HG02840 (cell line): ENCODE measurements around the gene ADORA2B.
"Not testable (repeated sequence)": the region's sequence is repeated elsewhere in the genome, so short reads cannot be mapped to it uniquely, and the experiment has no call there.

ENCODE experiments used
- ATAC-seq: cut with Tn5 transposase; IDR thresholded peaks from one replicate; pipeline ENCODE4 v1.9.1; 2021; ENCODE audit warnings: mild to moderate bottlenecking, moderate library complexity, moderate number of reproducible peaks; ENCODE audit not compliant: unreplicated experiment, low FRiP score

The ADORA2B gene

GRCh38 chr17:15944759-15945526, at the start of gene ADORA2B:
ADORA2B (plus strand) TSS chr17:15945130; CDS start chr17:15945249, 119 bp downstream.
- no peak for ATAC-seq

- ATAC-seq = no peak
These were observed 48.7 kb upstream of the ADORA2B start for GRCh38 chr17:15896277-15896676.

- no peak for ATAC-seq
These were observed 48.1 kb upstream of the ADORA2B start for GRCh38 chr17:15896834-15897233.

GRCh38 chr17:15899596-15899995, 45.3 kb upstream of the ADORA2B start:
- not testable (repeated sequence) for ATAC-seq

GRCh38 chr17:15900871-15901270, 44.1 kb upstream of the ADORA2B start:
- ATAC-seq = no peak

- not testable (repeated sequence) for ATAC-seq
These were observed 39.7 kb upstream of the ADORA2B start for GRCh38 chr17:15905236-15905635.

- ATAC-seq = no peak
These were observed 37.6 kb upstream of the ADORA2B start for GRCh38 chr17:15907290-15907689.

- no peak for ATAC-seq
These were observed 36.6 kb upstream of the ADORA2B start for GRCh38 chr17:15908378-15908777.

GRCh38 chr17:15909481-15909991, 35.4 kb upstream of the ADORA2B start:
- ATAC-seq = no peak

GRCh38 chr17:15910791-15911190, 34.1 kb upstream of the ADORA2B start:
- ATAC-seq = no peak

- not testable (repeated sequence) for ATAC-seq
These were observed 33.2 kb upstream of the ADORA2B start for GRCh38 chr17:15911701-15912100.

- ATAC-seq = no peak
These were observed 32.4 kb upstream of the ADORA2B start for GRCh38 chr17:15912416-15912955.

- no peak for ATAC-seq
These were observed 31.1 kb upstream of the ADORA2B start for GRCh38 chr17:15913826-15914225.

- ATAC-seq = no peak
These were observed 30.3 kb upstream of the ADORA2B start for GRCh38 chr17:15914400-15915170.

- no peak for ATAC-seq
These were observed 29.0 kb upstream of the ADORA2B start for GRCh38 chr17:15915961-15916360.

- ATAC-seq = no peak
These were observed 27.9 kb upstream of the ADORA2B start for GRCh38 chr17:15917021-15917437.

- ATAC-seq = no peak
These were observed 27.4 kb upstream of the ADORA2B start for GRCh38 chr17:15917438-15918027.

- ATAC-seq = no peak
These were observed 26.7 kb upstream of the ADORA2B start for GRCh38 chr17:15918261-15918660.

GRCh38 chr17:15918661-15919259, 26.2 kb upstream of the ADORA2B start:
- no peak for ATAC-seq

- no peak for ATAC-seq
These were observed 25.5 kb upstream of the ADORA2B start for GRCh38 chr17:15919466-15919865.
